Measurements from ENCODE around the gene ALK.

The ALK gene

DNA sequence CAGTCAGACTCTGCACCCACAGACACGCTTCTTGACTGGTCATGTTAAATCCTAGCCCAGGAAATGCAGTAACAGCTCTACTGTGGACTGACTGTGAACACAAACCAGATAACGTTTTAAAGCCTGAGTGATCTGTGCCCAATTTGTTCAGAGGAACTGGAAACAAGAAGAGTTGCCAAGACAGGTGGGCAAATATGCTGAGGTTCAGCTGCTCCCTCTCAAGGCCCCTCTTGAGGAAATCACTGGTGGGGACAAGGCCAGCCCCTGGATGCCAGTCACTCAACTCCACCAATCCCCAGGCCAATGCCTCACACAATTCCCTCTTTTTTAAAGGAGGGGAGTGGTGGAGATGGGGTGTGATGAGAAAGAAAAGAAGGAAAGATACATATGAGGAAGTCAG, 261.2 kb downstream of the ALK start:
- no peak for TF ChIP-seq CTCF (IDR thresholded peaks at IDR 0.05)

- no peak for TF ChIP-seq CTCF (IDR thresholded peaks at IDR 0.05)
Measured at GRCh38 chr2:29659178-29659577, 262.2 kb downstream of the ALK start.

DNA sequence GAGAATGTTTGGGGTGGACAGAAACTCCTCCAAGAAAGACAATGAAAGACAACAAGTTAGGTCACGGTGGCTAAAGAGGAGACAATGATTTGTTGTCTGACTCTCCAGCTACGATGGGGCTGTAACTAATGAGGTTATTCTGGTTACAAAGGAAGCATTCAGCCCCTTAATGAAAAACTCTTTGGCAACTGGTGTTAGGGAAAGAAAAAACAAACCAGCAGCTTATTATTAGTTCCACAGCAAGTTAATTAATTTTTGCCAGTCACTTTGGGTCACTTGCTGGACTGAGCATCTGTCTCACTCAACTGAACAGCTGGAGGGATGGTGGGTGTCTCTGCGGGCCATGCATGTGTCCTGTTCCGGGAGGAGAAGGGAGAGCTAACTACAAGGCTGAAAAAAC, 263.7 kb downstream of the ALK start:
- no peak for TF ChIP-seq CTCF (IDR thresholded peaks at IDR 0.05)

GRCh38 chr2:29655391-29656086, 265.8 kb downstream of the ALK start:
- TF ChIP-seq CTCF (IDR thresholded peaks at IDR 0.05), result no peak

DNA sequence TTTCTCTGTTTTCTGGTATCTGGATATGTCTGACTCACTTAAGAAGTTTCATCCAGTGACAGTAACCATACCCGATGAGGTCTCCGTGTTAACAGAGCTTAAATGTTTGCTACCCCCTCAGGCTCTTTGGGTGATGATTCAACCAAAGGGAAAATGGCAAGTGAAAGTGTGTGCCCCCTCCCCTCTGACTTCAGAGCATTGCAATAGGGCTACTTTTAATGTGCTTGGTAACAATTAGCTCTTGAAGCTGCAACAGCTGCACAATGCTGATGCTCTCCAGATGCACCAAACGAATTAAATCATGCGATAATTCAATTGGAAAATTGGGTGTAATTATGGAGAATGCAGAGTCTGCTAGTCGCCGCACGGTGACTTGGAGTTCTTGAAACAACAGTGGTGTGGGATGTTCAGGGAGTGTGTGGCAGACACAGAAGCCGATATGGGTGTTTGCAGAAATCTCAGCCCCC, 270.7 kb downstream of the ALK start:
- no peak for TF ChIP-seq CTCF (IDR thresholded peaks at IDR 0.05)

GRCh38 chr2:29644949-29645348, 276.4 kb downstream of the ALK start:
- TF ChIP-seq CTCF (IDR thresholded peaks at IDR 0.05), result no peak

GRCh38 chr2:29643196-29643595, 278.2 kb downstream of the ALK start:
- TF ChIP-seq CTCF (IDR thresholded peaks at IDR 0.05), result no peak

DNA sequence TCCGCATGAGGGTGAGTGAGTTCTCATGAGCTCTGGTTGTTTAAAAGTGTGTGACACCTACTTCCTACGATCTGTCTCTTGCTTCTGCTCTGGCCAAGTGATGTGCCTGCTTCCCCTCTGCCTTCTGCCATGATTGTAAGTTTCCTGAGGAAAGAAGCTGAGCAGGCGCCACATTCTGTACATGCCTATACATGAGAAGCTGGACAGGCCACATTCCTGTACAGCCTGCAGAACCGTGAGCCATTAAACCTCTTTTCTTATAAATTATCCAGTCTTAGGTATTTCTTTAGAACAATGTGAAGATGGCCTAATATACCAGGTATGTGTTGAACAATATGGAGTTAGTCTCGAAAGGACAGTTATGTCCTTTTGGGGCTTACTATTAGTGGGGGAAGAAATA, 281.0 kb downstream of the ALK start:
- TF ChIP-seq CTCF (IDR thresholded peaks at IDR 0.05), result no peak

Data from LNCAP (cell line).